Measurements from ENCODE around the gene MCRS1. TPM values are rescaled to one million over a fixed set of nuclear protein-coding genes. Genes with fewer than 3 reads are reported as not detected.
A peak's percentile ranks its signal among the peaks of the same experiment; 100 is the strongest.
"Not testable (repeated sequence)": the region's sequence is repeated elsewhere in the genome, so short reads cannot be mapped to it uniquely, and the experiment has no call there.

Gene MCRS1
- total RNA-seq, 1 experiment from 2014 or later = 148 TPM

- DNase-seq (ENCODE audit: low spot score) = no peak
- in situ Hi-C loops (cut with HindIII; ENCODE audit: low sequenced_read_pairs) = no loop called here
Observed at GRCh38 chr12:49543914-49544815, 23.8 kb downstream of the MCRS1 start.

- in situ Hi-C loops (cut with HindIII; ENCODE audit: low sequenced_read_pairs) = no loop called here
- no peak for DNase-seq (ENCODE audit: low spot score)
Observed at GRCh38 chr12:49543221-49543913, 24.6 kb downstream of the MCRS1 start.

- DNase-seq (ENCODE audit: low spot score) = no peak
- in situ Hi-C loops (cut with HindIII; ENCODE audit: low sequenced_read_pairs) = no loop called here
Observed at GRCh38 chr12:49542592-49543160, 25.3 kb downstream of the MCRS1 start.

GRCh38 chr12:49541911-49542505 lies 25.9 kb downstream of the MCRS1 start:
- in situ Hi-C loops (cut with HindIII; ENCODE audit: low sequenced_read_pairs) = no loop called here
- no peak for DNase-seq (ENCODE audit: low spot score)

- DNase-seq (ENCODE audit: low spot score) = no peak
- in situ Hi-C loops (cut with HindIII; ENCODE audit: low sequenced_read_pairs) = no loop called here
Observed at GRCh38 chr12:49541140-49541861, 26.6 kb downstream of the MCRS1 start.

- DNase-seq (ENCODE audit: low spot score) = no peak
- in situ Hi-C loops (cut with HindIII; ENCODE audit: low sequenced_read_pairs) = no loop called here
Observed at GRCh38 chr12:49540229-49541139, 27.5 kb downstream of the MCRS1 start.

- DNase-seq (ENCODE audit: low spot score) = no peak
Observed at GRCh38 chr12:49539406-49540228, 28.3 kb downstream of the MCRS1 start.

GRCh38 chr12:49538510-49539403 lies 29.2 kb downstream of the MCRS1 start, which contains the start of gene KCNH3:
TSS of gene KCNH3 (plus strand) at chr12:49539030. CDS start at chr12:49539417, 387 bp downstream.
- peak; percentile 82 for DNase-seq (ENCODE audit: low spot score)
- in situ Hi-C loops (cut with HindIII; ENCODE audit: low sequenced_read_pairs) = no loop called here

More at GRCh38 chr12:49539406-49540228, 28.3 kb downstream of the MCRS1 start:
- in situ Hi-C loops (cut with HindIII; ENCODE audit: low sequenced_read_pairs) = no loop called here

GRCh38 chr12:49537752-49538509 lies 30.0 kb downstream of the MCRS1 start:
- in situ Hi-C loops (cut with HindIII; ENCODE audit: low sequenced_read_pairs) = no loop called here
- DNase-seq (ENCODE audit: low spot score) = peak; percentile 36

- DNase-seq (ENCODE audit: low spot score) = no peak
- in situ Hi-C loops (cut with HindIII; ENCODE audit: low sequenced_read_pairs) = no loop called here
Observed at GRCh38 chr12:49537231-49537751, 30.7 kb downstream of the MCRS1 start.

- in situ Hi-C loops (cut with HindIII; ENCODE audit: low sequenced_read_pairs) = no loop called here
- no peak for DNase-seq (ENCODE audit: low spot score)
Observed at GRCh38 chr12:49536526-49537071, 31.3 kb downstream of the MCRS1 start.

GRCh38 chr12:49535921-49536525 lies 31.9 kb downstream of the MCRS1 start:
- in situ Hi-C loops (cut with HindIII; ENCODE audit: low sequenced_read_pairs) = no loop called here
- DNase-seq (ENCODE audit: low spot score) = no peak

GRCh38 chr12:49534731-49535278 lies 33.1 kb downstream of the MCRS1 start:
- in situ Hi-C loops (cut with HindIII; ENCODE audit: low sequenced_read_pairs) = no loop called here
- no peak for DNase-seq (ENCODE audit: low spot score)

GRCh38 chr12:49534122-49534521 lies 33.8 kb downstream of the MCRS1 start:
- in situ Hi-C loops (cut with HindIII; ENCODE audit: low sequenced_read_pairs); DNase-seq (ENCODE audit: low spot score): not testable (repeated sequence)
